WI38 (cell line): ENCODE data around the gene CXCR4.

Source experiments
- H3K4me3 ChIP-seq: 2 replicates; pipeline ENCODE4 v1.5.1; 2011; ENCODE audit warnings: low read depth, mild to moderate bottlenecking, control low read depth, low read length
- TF ChIP-seq, protein P1 (sequence below): IDR thresholded peaks from 2 replicates; pipeline ENCODE4 v1.5.1; 2012; ENCODE audit warnings: low read depth, mild to moderate bottlenecking, control low read depth, low read length

Gene CXCR4

DNA sequence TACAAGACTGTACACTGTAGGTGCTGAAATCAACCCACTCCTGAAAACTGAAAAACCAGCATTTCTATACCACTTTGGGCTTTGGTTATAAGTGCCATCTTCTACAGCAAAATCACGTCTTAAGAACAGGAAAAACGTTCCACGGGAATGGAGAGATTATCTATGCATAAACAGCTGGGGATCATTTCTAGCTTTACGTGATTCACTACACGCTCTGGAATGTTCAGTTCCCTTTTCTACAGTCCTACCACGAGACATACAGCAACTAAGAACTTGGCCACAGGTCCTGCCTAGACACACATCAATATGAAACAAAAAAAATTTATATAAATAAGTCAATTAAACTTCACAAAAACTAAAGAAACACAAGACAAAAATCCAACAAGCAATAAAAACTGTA lies 3.6 kb downstream of the CXCR4 start:
- TF ChIP-seq, protein P1, sequence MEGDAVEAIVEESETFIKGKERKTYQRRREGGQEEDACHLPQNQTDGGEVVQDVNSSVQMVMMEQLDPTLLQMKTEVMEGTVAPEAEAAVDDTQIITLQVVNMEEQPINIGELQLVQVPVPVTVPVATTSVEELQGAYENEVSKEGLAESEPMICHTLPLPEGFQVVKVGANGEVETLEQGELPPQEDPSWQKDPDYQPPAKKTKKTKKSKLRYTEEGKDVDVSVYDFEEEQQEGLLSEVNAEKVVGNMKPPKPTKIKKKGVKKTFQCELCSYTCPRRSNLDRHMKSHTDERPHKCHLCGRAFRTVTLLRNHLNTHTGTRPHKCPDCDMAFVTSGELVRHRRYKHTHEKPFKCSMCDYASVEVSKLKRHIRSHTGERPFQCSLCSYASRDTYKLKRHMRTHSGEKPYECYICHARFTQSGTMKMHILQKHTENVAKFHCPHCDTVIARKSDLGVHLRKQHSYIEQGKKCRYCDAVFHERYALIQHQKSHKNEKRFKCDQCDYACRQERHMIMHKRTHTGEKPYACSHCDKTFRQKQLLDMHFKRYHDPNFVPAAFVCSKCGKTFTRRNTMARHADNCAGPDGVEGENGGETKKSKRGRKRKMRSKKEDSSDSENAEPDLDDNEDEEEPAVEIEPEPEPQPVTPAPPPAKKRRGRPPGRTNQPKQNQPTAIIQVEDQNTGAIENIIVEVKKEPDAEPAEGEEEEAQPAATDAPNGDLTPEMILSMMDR, result no peak
- H3K4me3 ChIP-seq, result no peak overlapping the region

DNA sequence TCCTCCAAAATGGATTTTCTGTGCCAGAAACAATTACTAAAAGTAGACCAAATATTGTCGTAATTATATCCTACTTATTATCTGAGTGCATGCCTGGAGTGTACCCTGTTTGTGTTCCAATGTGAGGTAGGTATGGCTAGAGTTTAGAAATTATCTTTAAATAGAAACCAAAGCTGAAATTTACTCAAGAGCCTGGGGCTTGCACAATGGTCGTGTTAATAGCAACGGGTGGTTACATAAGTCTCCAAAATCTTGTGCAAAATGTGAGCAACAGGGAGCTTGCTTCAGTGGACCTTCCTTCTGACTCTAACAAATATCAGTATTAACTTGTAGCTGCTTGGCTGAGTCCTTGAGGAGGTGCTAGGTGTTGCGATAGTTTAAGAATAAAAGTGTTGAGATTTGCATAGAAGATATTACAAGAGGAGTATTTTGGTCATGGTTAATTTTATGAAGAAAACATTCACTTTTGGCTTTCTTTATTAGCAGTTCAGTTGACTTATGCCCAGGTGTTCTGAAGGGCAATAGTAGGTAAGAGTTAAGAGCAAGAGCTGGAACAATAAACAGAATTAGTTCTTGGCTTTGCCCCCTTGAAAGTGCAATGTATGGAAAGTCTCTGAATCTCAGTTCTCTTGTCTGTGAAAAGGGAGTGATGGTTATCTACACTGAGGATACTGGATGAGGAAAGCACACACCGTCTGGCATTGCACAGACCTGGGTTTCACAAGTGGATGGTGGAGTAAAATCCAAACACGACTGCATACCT lies 4.6 kb downstream of the CXCR4 start:
- no peak overlapping the region for H3K4me3 ChIP-seq
- TF ChIP-seq, protein P1, result no peak

DNA sequence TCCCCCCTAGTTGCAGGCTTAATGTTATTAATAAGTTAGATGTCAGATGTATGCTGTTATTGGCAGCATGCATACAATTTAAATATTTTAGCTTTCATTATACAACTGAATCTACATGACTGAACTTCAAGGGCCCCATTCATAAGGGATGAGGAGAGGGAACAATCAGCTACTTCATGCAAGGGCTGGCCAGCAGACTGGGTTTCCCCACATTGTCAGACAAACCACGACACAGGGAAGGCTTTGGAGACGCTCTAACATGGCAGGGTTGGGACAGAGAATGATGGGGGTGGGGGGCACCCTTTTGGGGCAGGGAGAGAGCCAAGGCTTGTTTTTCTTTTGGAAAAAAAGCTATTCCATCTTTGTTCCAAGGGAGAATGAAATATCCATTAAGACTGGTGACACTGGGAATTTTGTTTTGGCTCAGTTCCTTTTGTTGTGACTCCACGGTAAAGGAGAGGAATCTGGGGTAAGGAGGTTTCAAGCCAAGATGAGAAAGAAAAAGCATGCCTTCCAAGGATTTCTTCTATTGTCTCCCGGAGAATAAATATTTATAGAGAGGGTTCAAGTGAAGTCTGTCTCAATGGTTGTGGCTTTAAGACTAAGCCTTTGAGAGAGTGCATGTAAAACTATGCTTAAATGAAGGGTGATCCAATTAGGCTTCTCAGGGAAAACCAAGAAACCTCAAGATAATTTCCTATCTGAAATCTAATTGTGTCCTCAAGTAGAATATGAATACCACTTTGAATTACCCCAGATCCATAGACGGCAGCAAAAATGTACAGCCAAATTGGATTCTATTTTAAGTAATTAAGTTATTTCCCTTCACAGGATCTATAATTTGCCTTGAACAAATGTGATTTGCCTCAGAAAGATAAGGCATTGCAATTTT lies 5.4 kb downstream of the CXCR4 start:
- TF ChIP-seq, protein P1, result no peak
- no peak overlapping the region for H3K4me3 ChIP-seq

DNA sequence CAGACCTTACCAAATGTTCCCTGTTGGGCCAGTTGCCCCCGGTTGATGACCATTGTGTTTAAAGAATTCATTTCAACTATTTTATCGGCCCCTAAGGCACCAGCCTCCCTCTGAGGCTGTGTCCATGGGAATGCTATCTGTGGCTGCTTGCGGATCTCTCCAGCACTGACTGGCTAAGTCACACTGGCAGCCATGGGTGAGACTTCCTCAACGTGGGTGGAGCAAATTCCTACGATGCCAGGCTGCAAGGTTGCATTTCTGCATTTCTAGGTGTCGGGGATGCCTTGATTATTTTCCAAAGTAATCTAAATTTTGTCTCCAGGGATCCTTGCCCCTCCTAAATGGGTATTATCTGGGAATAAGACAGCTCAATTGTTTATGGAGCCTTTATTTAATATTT lies 6.2 kb downstream of the CXCR4 start:
- TF ChIP-seq, protein P1, result no peak

DNA sequence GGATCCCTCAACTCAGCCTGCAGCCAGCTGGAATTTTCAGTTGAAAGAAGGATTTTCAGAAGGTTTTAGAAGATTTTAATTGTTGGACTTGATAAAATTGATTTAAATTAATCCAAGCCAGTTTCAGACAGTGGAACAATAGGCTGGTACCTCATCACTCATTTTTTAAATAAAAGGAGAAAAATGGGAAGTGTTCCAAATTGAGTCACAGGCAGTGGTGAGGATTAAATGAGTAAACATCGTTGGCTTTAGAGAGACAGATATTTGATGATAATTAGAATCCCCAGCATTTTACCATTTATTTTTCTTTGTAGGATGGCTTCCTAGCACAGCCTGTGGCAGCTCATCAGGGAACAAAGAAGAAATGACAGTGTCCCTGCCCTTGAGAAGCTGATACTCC lies 7.4 kb downstream of the CXCR4 start:
- TF ChIP-seq, protein P1, result no peak
- no peak overlapping the region for H3K4me3 ChIP-seq

More for the DNA sequence above, 6.2 kb downstream of the CXCR4 start:
- no peak overlapping the region for H3K4me3 ChIP-seq

DNA sequence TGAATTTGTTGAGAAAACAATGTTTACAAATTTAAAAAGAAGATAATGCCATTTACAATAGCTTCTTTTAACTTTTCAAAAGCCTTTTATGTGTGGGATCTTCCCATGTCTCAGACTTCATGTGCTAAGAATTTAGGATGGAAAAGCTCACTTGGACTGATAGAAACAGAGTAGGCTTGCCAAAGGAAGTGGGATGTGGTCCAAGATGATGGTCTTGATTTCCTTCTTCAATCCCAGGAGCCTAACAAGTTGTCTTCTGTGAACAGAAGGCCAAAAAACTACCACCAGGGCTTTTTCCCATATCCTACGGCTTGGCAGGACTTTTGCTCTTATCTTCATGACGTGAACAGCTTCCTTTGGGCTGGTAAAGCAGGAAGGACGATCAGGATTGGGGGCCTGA lies 9.5 kb downstream of the CXCR4 start:
- TF ChIP-seq, protein P1, result no peak
- no peak overlapping the region for H3K4me3 ChIP-seq
